ENCODE measurements around the gene NUP210L. TPM values are rescaled to one million over a fixed set of nuclear protein-coding genes. Genes with fewer than 3 reads are reported as not detected.
"Not testable (repeated sequence)": the region's sequence is repeated elsewhere in the genome, so short reads cannot be mapped to it uniquely, and the experiment has no call there.

The NUP210L gene
- total RNA-seq, 1 donor from 2014 or later: 0.05 TPM

DNA sequence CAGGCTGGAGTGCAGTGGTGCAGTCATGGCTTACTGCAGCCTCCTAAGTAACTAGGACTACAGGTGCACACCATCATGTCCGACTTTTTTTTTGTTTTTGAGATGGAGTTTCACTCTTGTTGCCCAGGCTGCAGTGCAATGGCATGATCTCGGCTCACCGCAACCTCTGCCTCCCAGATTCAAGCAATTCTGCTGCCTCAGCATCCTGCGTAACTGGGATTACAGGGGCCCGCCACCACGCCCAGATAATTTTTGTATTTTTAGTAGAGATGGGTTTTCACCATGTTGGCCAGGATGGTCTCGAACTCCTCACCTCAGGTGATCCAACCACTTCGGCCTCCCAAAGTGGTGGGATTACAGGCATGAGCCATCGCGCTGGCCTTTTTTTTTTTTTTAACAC, 158.0 kb downstream of the NUP210L start:
- intact Hi-C loops (cut with micrococcal nuclease): loop anchor here (10.0 kb wide), 1 partner anchor 348 kb away; no protein-coding TSS in a partner anchor

DNA sequence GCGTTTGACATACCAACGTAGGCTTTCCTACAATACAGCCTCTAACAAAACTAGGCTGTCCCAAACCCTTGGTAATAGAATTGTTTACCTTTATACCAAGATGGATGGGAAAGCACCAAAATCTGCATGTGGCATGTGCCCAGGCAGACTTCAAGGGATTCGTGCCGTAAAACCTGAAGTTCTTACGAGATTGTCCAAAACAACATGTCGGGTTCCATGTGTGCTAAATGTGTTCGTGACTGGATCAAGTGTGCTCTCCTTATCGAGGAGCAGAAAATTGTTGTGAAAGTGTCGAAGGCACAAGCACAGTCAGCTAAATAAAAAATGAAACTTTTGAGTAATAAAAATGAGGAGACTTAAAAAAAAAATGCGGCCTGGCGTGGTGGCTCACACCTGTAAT, 159.2 kb downstream of the NUP210L start:
- intact Hi-C loops (cut with micrococcal nuclease): loop anchor here (10.0 kb wide), 1 partner anchor 349 kb away; no protein-coding TSS in a partner anchor

DNA sequence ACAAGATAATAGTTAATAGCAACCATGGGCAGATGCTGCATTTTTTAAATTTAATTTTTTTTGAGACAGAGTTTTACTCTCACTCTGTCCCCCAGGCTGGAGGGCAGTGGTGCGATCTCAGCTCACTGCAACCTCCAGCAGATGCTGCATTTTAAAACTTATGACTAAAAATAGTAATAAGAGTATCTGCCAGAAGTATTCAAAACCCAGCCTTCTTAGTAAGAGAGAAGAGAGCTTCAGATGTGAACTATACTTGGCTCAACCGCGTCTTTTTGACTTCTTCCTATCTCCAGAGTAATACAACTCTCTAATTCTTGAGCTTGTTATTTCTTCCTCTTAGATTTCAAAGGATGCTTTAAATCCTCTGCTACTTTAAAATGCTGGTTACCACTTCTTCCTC, 159.7 kb downstream of the NUP210L start:
- intact Hi-C loops (cut with micrococcal nuclease): loop anchor here (10.0 kb wide), 1 partner anchor 350 kb away; no protein-coding TSS in a partner anchor

DNA sequence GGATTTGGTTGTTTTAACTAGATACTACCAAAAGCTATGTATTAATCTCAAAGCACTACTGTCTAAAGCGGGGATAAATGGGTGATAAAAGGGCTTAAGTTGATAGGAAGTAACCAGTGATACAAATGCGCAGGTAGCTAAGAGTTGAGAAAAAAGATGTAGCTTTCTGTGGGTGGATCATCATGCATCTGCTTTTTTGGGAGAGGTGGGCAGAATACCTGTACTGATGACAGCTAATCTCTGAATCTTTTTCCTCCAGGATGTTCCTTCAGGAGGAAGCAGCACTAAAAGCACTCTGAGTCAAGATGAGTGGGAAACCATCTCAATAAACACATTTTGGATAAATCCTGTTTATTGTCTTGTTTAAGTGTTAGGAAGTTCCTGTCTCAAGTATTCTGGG, 163.1 kb downstream of the NUP210L start:
- intact Hi-C loops (cut with micrococcal nuclease): loop anchor here (2.0 to 10.0 kb wide), 5 partner anchors 167 to 353 kb away; partner anchors contain the start of genes HAX1 and NPR1

DNA sequence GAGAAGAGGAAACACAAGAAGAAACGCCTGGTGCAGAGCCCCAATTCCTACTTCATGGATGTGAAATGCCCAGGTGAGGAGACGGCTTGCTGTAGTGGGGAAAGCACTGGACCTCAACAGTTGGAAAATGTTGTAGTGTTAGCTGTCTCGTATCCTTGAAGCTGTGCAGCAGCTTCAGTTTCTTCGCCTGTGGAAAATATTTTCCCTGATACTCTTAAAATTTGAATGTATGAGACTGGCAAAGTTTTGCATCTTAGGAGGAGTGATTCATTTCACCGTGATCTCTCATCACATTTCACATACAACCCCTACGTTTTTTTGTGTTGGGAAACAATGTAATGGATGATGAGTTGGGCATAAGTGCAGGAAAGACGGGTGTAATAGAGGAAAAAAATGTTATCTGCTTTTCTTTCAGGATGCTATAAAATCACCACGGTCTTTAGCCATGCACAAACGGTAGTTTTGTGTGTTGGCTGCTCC, 163.7 kb downstream of the NUP210L start:
- intact Hi-C loops (cut with micrococcal nuclease): loop anchor here (2.0 to 10.0 kb wide), 5 partner anchors 168 to 354 kb away; partner anchors contain the start of genes HAX1 and NPR1

DNA sequence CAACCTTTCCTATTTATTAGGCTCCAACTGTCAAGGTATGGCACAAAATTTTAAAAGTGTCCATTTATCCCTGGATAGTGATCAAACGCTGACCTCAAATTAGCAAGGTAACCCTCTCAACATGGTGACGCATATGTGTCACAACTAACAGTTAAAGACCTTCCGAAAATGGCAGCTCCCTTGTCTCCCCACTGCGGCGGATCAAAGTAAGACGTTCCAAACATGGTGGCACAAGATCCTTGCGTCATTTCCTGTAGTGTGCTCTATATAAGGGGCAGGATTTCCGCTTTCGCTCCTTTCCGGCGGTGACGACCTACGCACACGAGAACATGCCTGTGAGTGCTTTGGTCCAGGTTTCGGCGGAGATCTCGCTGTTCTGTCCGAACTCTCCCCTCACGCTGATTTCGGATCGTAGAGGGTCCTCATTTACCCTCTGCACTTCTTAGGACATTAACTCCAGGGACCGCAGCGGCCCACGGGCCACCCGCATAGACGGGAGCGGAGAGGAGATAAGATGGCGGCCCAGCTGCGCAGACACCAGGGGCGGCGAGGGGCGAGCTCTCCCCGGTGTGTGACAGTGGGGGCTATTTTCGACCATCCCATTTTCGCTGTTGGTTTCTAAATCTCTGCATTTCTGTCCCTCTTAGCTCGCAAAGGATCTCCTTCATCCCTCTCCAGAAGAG, 164.3 kb downstream of the NUP210L start, which contains the start of gene RPS27:
Gene RPS27, plus strand, starts transcription at position 295 of the 683 bp plus-strand sequence. Its CDS starts 35 bp downstream, at position 330.
- intact Hi-C loops (cut with micrococcal nuclease): loop anchor here (1.0 to 10.0 kb wide), 10 partner anchors 13 to 354 kb away; partner anchors contain the start of genes CRTC2, HAX1, JTB and NPR1

DNA sequence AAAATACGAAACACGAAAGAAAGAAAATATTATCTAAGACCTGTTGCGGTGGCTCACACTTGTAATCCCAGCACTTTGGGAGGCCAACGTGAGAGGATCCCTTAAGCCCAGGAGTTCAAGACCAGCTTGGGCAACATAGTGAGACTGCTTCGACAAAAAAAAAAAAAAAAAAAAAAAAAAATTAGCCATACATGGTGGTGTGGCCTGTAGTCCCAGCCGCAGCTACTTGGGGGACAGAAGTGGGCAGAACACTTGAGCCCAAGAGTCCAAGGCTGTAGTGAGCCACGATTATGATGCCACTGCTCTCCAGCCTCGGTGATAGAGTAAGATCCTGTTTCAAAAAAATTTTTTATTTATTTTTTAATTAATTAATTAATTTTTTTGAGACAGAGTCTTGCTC, 167.3 kb downstream of the NUP210L start:
- intact Hi-C loops (cut with micrococcal nuclease): loop anchor here (2.0 kb wide), 1 partner anchor 317 kb away; the partner anchor contains the start of gene ILF2

DNA sequence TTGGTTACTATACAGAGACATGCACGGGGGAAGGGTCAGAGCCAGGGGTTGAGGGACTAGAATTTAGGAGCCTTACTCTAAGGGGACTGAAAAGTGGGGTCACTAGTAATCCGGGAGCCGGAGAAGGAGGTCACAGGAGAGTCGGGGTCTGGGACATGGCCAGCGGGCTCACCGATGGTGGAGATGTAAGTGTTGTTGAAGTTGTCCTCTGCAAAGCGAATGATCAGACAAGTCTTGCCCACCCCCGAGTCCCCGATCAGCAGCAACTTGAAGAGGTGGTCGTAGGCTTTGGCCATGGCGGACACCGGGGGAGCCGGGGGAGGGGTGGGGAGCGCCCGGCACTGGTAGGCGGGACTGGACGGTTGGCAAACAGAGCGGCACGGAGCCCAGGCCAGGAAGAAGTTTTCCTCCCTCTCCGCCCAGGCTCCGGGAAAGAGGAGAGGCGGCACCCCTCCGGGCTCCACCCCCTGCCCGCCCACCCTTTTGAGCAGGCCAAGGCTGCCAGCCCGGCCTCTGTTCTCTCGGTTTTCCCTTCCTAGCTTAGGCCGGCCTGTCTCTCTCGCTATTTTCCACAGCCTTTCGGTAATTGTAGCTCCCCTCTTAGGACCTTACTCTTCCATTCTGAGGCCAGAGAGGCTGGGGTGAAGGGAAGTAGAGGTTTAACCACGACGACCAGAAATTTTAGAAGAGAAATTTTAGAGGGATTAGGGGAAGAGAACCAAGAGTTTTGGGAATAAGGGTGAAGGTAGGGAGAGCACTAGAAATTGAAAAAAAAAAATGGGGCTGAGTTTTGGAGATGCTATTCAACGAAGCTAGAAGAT, 168.7 kb downstream of the NUP210L start, which contains the start of gene RAB13:
Gene RAB13, minus strand, starts transcription at position 399 of the 821 bp plus-strand sequence. Its CDS starts 103 bp downstream, at position 296.
- intact Hi-C loops (cut with micrococcal nuclease): loop anchor here (1.0 to 2.0 kb wide), 3 partner anchors 165 to 315 kb away; partner anchors contain the start of gene ILF2

DNA sequence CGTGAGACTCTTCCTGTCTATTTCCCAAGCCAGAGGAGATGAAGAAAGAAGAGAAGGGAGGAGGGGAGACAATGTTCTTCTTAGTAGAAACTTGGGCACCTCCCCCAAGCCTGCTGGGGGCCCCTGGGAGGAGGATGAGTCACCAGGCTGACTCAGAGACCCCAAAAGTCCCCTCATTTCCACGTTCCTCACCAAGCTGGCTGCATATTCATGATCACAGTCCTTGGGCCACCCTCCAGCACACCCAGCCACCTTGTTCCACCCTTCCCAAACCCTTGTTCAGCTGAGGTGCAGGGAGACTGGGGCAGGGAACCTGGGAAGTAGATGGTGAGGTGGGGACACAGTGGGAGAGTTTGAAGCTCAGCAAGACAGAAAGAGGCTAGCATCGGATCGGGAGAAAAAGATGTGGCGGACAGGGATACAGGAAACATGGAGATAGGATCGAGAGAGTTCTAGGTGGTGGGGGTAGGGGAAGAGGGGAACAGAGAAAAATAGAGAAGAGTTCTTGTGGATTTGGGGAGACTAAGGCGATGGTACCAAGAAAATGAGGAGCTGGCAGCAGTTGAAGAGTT, 169.4 kb downstream of the NUP210L start:
- intact Hi-C loops (cut with micrococcal nuclease): no loop called here

DNA sequence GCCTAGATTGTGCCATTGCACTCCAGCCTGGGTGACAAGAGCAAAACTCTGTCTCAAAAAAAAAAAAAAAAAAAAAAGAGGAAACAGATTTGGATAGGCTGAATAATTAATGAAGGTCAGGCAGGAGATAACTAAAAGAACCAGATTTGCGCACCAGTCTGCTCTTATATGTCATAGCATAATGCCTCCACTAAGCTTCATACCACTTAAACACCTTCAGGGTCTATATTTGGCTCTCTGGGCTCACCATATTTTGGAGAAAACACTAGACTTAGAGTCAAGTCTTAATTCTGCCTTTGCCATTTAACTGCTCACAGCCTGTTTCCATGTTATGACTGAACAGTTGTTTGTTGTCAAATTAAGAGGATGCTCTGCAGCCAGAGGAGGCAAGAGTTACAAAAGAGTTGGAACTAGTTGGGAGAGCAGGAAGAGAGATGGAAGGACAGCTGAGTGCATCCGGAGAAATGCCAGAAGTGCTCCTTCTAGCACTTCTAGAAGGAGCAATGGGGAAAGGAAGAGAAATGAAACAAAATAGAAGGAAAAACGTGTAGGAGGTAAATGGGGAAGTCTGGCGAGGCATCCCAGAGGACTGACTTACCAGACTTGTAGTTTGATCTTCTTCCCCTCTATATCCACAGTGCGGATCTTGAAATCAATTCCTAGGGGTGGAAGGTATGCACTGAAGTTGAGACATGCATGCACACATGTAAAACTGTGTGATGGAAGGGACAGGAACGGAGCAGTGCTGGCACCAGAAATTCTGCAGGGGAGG, 170.6 kb downstream of the NUP210L start:
- intact Hi-C loops (cut with micrococcal nuclease): no loop called here

DNA sequence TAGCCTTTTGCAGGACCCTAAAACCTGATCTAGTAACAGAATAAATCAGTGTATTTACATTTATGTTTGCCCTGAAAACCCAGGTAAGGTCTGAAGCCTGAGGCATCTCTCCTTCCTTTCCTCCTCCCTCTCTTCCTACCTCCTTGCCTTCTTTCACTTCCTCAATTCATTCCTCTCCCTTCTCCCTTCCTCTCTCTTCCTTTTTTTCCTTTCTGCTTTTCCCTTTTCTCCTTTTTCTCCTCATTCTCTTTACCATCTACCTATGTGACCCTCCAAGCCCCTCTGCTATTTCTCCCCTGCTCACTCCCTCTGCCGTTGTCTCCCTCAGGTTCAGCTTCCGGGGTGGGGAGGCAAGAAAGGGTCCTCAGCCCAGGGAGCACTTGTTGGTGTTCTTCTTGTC, 173.1 kb downstream of the NUP210L start:
- intact Hi-C loops (cut with micrococcal nuclease): not testable (repeated sequence)

DNA sequence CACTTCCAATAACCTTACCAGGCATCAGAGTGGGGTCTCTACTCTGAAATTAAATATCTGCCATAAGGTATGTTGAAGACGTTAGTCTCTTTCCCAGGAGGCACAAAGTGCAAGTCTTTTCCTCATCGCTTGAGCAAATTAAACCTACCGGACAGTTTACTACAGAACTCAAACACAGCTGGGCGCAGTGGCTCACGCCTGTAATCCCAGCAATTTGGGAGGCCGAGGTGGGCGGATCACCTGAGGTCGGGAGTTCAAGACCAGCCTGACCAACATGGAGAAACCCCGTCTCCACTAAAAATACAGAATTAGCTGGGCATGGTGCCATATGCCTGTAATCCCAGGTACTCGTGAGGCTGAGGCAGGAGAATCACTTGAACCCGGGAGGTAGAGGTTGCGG, 175.8 kb downstream of the NUP210L start:
- intact Hi-C loops (cut with micrococcal nuclease): loop anchor here (5.0 kb wide), 1 partner anchor 182 kb away; no protein-coding TSS in a partner anchor

DNA sequence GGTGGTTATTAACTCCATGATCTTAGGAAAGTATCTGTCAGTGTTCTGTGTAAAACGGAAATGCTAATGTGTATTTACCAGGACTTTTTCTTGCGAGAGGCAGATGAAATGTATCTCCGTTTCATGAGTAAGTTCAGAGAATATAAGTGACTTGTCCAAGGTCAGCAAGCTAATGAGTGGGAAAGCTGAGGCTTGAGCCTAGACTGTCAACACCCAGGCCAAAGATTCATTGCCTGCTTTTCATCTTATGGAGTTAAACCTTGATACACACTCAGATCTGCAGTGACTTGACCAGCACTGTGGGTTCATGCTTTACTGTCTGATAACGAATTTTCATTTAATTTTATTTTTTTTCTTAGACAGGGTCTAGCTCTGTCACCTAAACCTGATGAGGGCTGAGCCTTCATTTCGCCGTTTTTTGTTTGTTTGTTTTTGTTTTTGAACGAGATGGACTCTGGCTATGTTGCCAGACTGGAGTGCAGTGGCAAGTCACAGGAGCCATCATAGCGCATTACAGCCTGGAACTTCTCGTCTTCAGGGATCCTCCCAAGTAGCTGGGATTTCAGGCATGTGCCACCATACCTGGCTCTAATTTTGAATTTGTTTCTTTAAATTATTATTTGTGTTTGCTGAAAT, 176.5 kb downstream of the NUP210L start:
- intact Hi-C loops (cut with micrococcal nuclease): loop anchor here (5.0 kb wide), 1 partner anchor 181 kb away; no protein-coding TSS in a partner anchor

DNA sequence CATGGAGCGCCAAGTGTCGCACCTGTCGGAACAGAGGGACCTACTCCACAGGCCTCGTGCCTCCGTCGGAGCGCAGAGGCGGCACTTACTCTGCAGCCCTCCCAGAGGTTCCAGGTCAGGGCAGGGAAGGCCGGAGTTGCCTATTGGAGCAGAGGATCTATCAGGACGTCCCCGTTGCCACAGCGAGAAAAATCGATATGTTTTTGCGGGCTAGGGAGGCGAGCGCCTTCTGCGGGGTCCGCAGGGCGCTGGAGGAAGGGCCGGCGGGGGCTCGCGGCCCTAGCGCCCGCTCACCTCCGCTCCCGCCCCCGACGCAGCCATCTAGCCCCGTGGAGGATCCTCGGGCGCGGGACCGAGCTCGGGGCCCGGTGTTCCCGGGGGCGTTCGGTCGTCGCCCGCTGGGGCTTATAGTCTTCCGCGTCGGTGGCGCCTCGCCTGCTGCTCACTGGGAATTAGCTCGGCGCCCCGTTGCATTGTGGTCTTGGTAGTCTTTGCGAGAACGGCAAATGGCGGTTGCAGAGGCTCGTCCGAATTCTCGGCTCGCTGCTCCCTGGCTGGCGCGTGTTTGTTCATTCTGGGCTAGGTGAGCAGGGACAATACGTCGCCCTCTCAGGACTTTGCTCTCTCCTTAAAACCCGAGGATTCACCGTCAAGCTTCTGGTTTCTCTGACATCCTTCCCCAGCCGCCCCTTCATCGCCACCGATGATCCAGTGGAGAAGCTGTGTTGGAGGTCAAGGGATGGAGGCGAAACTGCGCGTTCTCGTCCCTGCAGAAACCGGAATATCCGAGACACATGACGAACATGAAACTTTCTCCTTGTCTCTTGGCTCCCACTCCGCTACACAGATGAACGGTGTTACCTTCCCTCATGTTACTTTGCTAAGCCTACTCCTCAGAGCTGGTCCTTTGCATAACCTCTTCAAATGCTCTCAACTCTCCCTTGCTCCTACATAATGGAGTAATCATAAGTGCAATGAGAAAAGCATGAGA, 177.3 kb downstream of the NUP210L start, which contains the start of gene JTB:
Gene JTB, minus strand, starts transcription at position 425 of the 991 bp plus-strand sequence. Its CDS starts 422 bp downstream, at position 3.
- intact Hi-C loops (cut with micrococcal nuclease): loop anchor here (1.0 to 5.0 kb wide), 5 partner anchors 10 to 180 kb away; partner anchors contain the start of genes CREB3L4, CRTC2 and RPS27

DNA sequence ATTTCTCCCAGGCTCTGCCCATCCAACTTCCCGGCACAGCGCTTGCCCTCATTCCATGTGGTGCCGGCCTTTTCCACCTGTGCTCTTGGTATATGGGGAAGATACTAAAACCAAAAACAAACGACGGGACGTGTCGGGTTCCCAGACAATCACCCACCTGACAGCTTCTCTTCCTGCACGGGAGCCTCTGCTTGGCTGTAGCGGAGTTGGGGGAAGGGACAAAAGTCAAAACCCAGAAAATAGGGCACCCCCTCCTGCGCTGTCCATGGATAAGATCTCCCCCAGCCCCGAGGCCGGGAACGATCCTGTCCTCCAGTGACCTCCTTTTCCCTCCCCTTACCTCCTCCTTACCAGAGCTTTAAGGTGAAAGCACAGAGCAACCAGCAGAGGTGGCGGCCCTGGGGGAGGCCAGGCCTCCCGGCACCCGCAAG, 178.0 kb downstream of the NUP210L start:
- intact Hi-C loops (cut with micrococcal nuclease): loop anchor here (1.0 to 5.0 kb wide), 5 partner anchors 10 to 180 kb away; partner anchors contain the start of genes CREB3L4, CRTC2 and RPS27

DNA sequence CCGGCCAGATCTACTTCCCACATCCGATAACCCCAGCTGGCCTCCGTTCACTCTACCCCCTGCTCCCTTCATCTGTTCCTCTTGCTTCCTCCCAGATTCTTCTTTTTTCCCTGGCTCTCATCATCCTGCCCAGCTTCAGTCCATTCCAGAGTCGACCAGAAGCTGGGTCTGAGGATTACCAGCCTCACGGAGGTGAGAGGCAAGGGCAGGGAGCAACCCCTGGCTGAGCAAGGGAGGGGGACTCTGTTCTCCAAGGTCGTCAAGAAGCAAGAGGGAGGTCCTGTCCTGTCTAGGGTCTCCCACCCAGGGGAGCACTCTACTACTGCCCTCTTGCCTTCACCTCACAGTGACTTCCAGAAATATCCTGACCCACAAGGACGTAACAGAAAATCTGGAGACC, 181.3 kb downstream of the NUP210L start:
- intact Hi-C loops (cut with micrococcal nuclease): no loop called here

DNA sequence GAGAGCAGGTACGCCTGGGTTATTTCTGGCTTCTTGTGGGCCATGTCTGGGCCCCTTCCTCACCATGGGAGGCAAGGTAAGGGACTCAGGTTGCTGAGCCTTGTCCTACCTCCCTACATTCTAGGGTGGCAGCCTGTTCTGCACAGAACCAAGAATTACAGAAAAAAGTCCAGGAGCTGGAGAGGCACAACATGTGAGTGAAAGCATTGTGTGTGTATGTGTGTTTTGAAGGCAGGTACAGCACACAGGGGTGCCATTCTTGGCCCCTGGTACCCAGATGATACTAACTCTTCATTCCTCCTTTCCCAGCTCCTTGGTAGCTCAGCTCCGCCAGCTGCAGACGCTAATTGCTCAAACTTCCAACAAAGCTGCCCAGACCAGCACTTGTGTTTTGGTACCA, 181.8 kb downstream of the NUP210L start:
- intact Hi-C loops (cut with micrococcal nuclease): no loop called here

DNA sequence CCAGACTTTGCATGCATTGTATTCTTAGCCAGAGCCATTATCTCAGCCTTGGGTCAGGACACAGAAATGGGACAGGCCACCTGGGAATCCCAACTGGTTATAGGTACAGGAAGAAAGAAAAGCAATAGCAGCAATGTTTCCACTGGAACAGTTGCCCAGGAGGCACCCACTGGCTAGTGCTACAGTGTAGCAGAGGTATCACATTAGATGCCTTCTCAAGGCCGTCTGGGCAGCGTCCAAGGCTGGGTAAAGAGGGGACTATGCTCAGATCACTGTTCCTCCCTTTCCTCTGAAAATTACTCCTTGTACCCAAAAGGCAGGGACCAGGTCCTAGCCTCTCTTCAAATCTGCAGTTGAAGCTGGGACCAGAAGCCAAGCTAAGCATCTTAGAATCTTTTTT, 184.5 kb downstream of the NUP210L start:
- intact Hi-C loops (cut with micrococcal nuclease): no loop called here

Measured in T-helper 2 cell treated with Interferon-gamma antibody and Interleukin-4, amounts not matched to agents 100 ng/mL and 5 ng/mL, for 36 hours (primary cell).